NCI-H82 treated with DMSO at 0.1 percent for 48 hours (cell line): Measurements from ENCODE around the gene LGALS1.
"Not testable (repeated sequence)": the region's sequence is repeated elsewhere in the genome, so short reads cannot be mapped to it uniquely, and the experiment has no call there.

Source experiments
- DNase-seq: peaks from one replicate; lab custom pipeline; 2025; ENCODE audit not compliant: unreplicated experiment; lab: John Stamatoyannopoulos, UW

LGALS1 gene

GRCh38 chr22:37639070-37639760, 36.2 kb upstream of the LGALS1 start, which contains the start of gene SH3BP1:
TSS of gene SH3BP1 (plus strand) at chr22:37639669. CDS start at chr22:37639788, 119 bp downstream.
- DNase-seq = no peak

DNA sequence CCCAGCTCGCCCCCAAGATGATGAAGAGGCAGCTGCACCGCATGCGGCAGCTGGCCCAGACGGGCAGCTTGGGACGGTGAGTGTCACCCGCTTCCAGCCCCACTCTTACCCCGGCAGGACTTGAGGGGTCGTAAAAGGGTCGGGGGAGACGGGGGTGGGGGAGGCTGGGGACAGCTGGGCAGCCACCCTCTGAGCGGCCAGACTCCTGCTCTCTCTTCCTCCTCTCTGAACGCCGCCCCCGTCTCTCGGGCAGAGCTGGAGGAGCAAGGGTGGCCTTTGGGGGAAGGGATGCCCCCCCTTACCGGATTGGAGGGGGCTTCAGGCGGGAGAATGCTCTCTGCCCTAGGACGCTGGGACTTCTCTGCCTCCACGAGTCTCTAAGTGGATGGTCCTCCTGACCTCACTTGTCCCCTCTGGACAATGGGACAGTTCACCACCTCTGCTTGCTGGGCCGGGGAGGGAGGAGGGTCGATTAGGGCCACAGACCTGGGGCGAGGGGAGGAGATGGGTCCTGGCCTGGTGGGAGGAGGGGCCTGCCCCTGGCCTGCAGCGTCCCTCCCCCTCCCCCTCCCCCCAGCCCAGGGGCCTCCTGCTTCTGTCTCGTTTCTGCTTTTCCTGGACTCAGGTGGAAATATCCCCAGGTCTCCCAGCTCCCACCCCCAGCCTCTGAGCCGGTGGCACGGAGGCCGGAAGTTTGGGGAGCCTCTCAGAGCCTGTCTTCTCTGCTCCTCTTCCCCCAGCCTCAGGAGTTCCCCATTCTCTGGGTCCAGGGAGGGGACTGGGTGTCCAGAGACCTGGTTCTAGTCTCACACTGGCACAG, 35.5 kb upstream of the LGALS1 start:
- no peak for DNase-seq

- no peak for DNase-seq
Measured at GRCh38 chr22:37640591-37641560, 34.6 kb upstream of the LGALS1 start.

GRCh38 chr22:37641561-37641949, 33.9 kb upstream of the LGALS1 start:
- DNase-seq = no peak

DNA sequence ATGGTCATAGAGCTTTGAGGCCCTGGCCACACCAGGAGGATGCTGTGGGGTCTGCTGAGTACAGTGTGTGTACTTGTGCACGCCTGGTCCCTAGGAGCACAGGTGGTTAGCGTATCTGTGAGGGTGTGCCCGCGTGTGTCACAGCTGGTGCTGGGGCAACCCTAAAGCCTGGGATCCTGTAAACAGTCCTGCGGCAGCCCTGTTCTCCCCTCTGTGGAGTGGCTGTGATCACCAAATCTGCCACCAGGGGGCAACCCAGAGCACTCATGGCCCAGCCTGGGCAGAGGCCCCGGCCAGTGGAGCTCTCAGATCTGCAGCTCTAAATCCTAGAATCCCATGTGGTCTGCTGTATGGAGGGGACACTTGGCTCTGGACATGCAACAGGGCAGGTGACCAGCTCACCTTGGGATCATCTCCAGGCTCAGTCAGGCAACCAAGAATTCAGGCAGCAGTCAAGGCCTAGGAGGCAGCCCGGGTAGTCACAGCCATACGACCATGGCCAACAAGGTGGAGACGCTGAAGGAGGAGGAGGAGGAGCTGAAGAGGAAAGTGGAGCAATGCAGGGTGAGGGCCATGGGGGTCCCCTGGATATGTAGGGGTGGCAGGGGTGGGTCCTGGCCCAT, 32.1 kb upstream of the LGALS1 start:
- DNase-seq = no peak

GRCh38 chr22:37647317-37647716, 28.1 kb upstream of the LGALS1 start:
- no peak for DNase-seq

GRCh38 chr22:37647928-37648327, 27.5 kb upstream of the LGALS1 start:
- no peak for DNase-seq

DNA sequence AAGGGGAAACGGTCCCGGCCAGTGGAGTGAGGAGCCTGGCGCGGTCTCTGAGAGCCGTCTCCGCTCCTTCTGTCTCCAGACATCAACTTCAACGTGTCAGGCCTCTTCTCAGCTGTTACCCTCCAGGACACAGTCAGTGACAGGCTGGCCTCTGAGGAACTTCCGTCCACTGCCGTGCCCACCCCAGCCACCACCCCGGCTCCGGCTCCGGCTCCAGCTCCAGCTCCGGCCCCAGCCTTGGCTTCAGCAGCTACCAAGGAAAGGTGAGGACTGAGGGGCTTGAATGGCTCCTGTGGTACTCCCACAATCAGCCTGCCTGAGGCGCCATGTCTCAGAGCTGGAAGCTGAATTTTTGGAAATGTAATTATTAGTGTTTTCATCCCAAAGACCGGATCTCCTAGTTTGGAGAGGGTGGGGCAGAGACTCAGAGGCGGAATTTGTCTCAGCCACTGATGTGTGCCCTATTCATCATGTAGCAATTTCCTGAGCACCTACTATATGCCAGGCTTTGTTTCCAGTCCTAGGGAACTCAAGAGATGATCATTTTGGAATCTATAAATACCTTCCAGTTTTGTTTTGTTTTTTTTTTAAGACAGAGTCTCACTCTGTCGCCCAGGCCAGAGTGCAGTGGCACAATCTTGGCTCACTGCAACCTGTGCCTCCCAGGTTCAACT, 24.8 kb upstream of the LGALS1 start:
- no peak for DNase-seq

- DNase-seq = no peak
Measured at GRCh38 chr22:37654563-37655251, 20.7 kb upstream of the LGALS1 start.

GRCh38 chr22:37655252-37655563, 20.2 kb upstream of the LGALS1 start:
- DNase-seq = no peak

DNA sequence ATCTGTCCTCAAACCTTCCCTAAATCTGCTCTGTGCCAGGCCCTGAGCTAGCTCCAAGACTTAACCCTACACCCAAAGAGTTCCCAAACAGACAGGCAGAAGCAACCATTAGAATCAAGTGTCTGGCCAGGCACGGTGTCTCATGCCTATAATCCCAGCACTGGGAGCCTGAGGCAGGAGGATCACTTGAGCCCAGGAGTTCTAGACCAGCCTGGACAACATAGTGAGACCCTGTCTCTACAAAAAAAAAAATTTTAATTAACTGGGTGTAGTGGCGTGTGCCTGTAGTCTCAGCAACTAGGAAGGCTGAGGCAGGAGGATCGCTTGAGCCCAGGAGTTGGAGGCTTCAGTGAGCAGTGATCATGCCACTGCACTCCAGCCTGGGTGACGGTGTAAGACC, 18.9 kb upstream of the LGALS1 start:
- not testable (repeated sequence) for DNase-seq

DNA sequence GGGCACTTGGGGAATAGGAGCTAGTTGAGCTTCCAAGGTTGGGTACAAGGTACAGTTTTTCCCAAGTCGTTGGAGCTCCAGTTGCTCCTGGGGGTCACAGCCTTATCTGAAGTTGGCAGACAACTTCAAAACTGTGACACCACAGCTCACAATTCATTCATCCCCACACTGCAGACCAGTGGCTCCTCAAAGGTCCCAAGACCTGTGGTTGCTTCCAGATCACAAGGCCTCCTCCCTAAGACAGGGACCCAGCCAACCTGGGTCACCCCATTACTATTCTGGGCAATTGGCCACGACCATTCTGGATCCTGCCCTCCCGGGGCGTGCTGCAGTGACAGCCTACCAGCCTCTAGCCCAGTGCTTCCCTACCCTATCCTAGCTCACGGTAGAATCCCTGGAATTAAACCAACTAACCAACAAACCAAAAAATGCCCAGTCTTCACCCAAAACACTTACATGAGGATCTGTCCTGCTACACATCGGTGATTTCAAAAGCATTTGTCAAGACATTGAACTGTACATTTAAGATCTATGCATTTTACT, 17.8 kb upstream of the LGALS1 start:
- no peak for DNase-seq

DNA sequence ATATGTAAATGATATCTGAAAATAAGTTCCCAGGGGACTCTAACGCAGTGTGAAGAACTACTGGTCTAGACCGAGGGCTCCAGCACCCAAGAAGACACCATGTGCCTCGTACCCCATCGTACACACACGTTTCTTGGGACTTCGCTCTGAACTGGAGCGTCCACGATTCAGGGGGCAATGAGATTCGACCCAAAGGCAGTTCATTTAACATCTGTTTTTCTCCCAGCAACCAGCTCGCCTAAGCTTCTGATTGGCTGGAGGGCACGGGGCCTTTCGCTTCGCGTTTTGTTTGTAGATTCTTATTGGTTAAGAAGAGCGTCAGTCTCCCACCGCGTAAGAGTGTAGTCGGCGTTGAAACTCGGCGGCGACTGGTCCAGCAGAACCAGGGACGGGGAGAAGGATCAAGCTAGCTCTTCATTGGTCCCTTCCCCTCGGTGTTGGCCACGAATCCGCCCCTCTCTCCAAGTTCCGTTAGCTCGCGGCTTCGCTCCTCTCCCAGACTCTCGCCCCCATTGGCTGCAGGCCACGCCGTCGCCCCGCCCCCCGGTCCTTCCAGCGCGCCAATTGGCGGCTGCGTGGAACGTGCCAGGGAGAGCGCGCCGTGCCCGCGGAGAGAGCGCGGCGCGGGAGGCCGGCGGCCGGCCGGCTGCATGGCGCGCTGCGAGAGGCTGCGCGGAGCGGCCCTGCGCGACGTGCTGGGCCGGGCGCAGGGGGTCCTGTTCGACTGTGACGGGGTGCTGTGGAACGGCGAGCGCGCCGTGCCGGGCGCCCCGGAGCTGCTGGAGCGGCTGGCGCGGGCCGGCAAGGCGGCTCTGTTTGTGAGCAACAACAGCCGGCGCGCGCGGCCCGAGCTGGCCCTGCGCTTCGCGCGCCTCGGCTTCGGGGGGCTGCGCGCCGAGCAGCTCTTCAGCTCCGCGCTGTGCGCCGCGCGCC, 17.0 kb upstream of the LGALS1 start, which contains the start of gene PDXP:
TSS of gene PDXP (plus strand) at position 591 of the 933 bp plus-strand sequence. CDS start at position 651, 60 bp downstream.
- peak; percentile 96 for DNase-seq

DNA sequence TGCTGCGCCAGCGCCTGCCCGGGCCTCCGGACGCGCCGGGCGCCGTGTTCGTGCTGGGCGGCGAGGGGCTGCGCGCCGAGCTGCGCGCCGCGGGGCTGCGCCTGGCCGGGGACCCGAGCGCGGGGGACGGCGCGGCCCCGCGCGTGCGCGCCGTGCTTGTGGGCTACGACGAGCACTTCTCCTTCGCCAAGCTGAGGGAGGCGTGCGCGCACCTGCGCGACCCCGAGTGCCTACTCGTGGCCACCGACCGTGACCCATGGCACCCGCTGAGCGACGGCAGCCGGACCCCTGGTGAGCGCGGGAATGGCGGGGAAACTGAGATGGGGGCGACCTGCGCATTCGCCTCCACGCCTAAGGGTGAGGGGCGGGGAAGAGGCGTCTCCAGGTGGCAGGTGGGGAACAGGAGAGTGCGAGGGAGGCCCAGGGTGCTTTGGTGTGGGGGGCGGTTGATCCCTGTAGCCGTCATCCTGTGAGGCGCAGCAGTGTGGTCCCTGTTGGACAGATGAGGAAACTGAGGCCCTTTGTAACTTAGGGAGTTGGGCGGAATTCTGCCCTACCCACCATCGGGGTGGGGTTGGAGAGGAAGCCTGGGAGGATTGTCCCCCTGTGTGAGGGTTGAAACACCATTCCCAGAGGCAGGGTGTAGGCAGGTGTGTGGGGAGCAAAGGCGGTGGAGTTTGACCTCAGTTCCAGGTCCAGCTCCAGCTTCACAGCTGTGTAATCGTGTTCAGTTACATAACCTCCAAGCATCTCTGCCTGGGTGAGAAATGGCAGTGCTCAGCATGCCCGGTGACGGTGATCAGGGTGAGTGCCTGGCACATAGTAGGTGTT, 16.2 kb upstream of the LGALS1 start:
- no peak for DNase-seq

- no peak for DNase-seq
Measured at GRCh38 chr22:37659897-37660708, 15.3 kb upstream of the LGALS1 start.

DNA sequence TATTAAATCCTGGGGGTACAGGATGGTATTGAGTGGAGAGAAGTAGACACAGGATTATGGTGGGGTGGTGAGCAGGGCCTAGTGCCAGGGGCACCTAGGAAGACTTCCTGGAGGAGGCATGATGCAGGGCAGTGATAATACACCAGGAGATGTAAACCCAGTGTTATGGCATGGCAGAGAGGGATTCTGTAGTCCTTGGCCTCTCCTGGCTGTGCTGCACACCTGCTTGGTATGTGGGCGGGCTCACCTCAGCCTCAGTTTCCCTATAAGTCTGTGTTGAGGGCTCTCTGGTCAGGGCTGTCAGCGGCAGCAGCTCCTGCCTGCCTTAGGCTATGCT, 14.8 kb upstream of the LGALS1 start:
- no peak for DNase-seq
